Keratinocyte (primary cell): ENCODE measurements around the gene AVL9. TPM values are rescaled to one million over a fixed set of nuclear protein-coding genes. Genes with fewer than 3 reads are reported as not detected.
A peak's percentile ranks its signal among the peaks of the same experiment; 100 is the strongest.
"Not testable (repeated sequence)": the region's sequence is repeated elsewhere in the genome, so short reads cannot be mapped to it uniquely, and the experiment has no call there.

Source experiments
- DNase-seq: peaks from one replicate; pipeline ENCODE4 v3.0.0-alpha.2; 2011; ENCODE audit warnings: low read depth, missing footprints, low spot score
- FAIRE-seq: peaks from 2 replicates; lab custom pipeline; 2011; peaks lifted over from hg19 to GRCh38; lab: Jason Lieb, UNC
- H2AFZ ChIP-seq: 2 replicates; pipeline ENCODE4 v1.6.0; 2012; ENCODE audit warnings: low read length, control low read depth, inconsistent platforms; ENCODE audit not compliant: control insufficient read depth
- H3K27ac ChIP-seq: 2 replicates; pipeline ENCODE4 v1.5.1; 2011; ENCODE audit warnings: low read length; ENCODE audit not compliant: control insufficient read depth, insufficient read depth
- H3K27me3 ChIP-seq: 3 replicates; pipeline ENCODE4 v1.6.0; 2011; ENCODE audit warnings: low read length; ENCODE audit not compliant: control insufficient read depth, insufficient read depth; ENCODE audit errors: extremely low read depth
- H3K36me3 ChIP-seq, 2 experiments: 2 replicates in 1 of 2; 3 replicates in 1 of 2; pipeline ENCODE4 v1.5.1; 2011; ENCODE audit warnings: low read length in 2 of 2, mild to moderate bottlenecking in 1 of 2; ENCODE audit not compliant: control insufficient read depth in 2 of 2, insufficient read depth in 2 of 2; ENCODE audit errors: extremely low read depth in 1 of 2
- H3K4me1 ChIP-seq: 3 replicates; pipeline ENCODE4 v1.5.1; 2011; ENCODE audit warnings: low read length; ENCODE audit not compliant: control insufficient read depth, insufficient read depth; ENCODE audit errors: extremely low read depth
- H3K4me2 ChIP-seq: 3 replicates; pipeline ENCODE4 v1.6.0; 2011; ENCODE audit warnings: low read depth, low read length; ENCODE audit not compliant: control insufficient read depth, insufficient read depth; ENCODE audit errors: extremely low read depth
- H3K4me3 ChIP-seq, 3 experiments: fragments of 200-600 bp in 1 of 3; sonication (generic) in 1 of 3; 2 replicates in 2 of 3; 3 replicates in 1 of 3; pipeline ENCODE4 v1.5.1; 2011 to 2016; ENCODE audit warnings: low read length in 3 of 3, mild to moderate bottlenecking in 3 of 3, control low read depth in 2 of 3, inconsistent platforms in 1 of 3, low read depth in 1 of 3, mixed read lengths in 1 of 3, mixed run types in 1 of 3, moderate library complexity in 1 of 3; ENCODE audit not compliant: control insufficient read depth in 2 of 3, insufficient read depth in 2 of 3; ENCODE audit errors: extremely low read depth in 1 of 3
- H3K79me2 ChIP-seq: 2 replicates; pipeline ENCODE4 v1.6.0; 2012; ENCODE audit warnings: low read length; ENCODE audit not compliant: control insufficient read depth, insufficient read depth
- H3K9ac ChIP-seq: 3 replicates; pipeline ENCODE4 v1.6.0; 2011; ENCODE audit warnings: low read length; ENCODE audit not compliant: control insufficient read depth, insufficient read depth; ENCODE audit errors: extremely low read depth
- H3K9me1 ChIP-seq: 3 replicates; pipeline ENCODE4 v1.6.0; 2011; ENCODE audit warnings: low read length; ENCODE audit not compliant: control insufficient read depth, insufficient read depth; ENCODE audit errors: extremely low read depth
- H3K9me3 ChIP-seq: 2 replicates; pipeline ENCODE4 v1.5.1; 2012; ENCODE audit warnings: low read depth, low read length; ENCODE audit not compliant: control insufficient read depth
- H4K20me1 ChIP-seq: 3 replicates; pipeline ENCODE4 v1.6.0; 2011; ENCODE audit warnings: low read length; ENCODE audit not compliant: control insufficient read depth, insufficient read depth; ENCODE audit errors: extremely low read depth
- CTCF ChIP-seq, 3 experiments: IDR thresholded peaks in 1 of 3; conservative IDR thresholded peaks in 1 of 3; optimal IDR thresholded peaks in 1 of 3; 2 replicates in 2 of 3; 3 replicates in 1 of 3; pipeline versions ENCODE3 to v1.5.1; 2011; ENCODE audit warnings: low read length in 3 of 3, mild to moderate bottlenecking in 3 of 3, moderate library complexity in 2 of 3, control low read depth in 1 of 3, inconsistent platforms in 1 of 3; ENCODE audit not compliant: insufficient read depth in 2 of 3; ENCODE audit errors: extremely low read depth in 1 of 3
- EZH2 ChIP-seq: IDR thresholded peaks from one replicate; pipeline ENCODE4 v1.6.1; 2012; ENCODE audit warnings: inconsistent platforms, mild to moderate bottlenecking, low read length, moderate library complexity
- dilution Hi-C: fragments of 300-500 bp; cut with MboI; formaldehyde crosslinking; loops from one replicate; pipeline ENCODE4 v1.7.0; 2020; ENCODE audit warnings: low sequenced_read_pairs; ENCODE audit not compliant: extremely low pct_ligation_motif_present
- polyA plus RNA-seq, 5 experiments: library from polyadenylated mRNA; depleted of rRNA in 3 of 5; stranded (reverse) in 3 of 5; stranded (forward) in 1 of 5; unstranded in 1 of 5; fragments of >200 nt; gene quantifications; 1 replicate in 1 of 5; 2 replicates in 3 of 5; 3 replicates in 1 of 5; pipeline versions ENCODE4 v1.2.1 to v1.2.3, GENCODE V29; 2011 to 2012; ENCODE audit warnings: missing spikeins in 2 of 5, low read depth in 1 of 5, low replicate concordance in 1 of 5

The AVL9 gene
- polyA plus RNA-seq, 1 donor (not counting 4 experiments of a cell fraction or from before 2014, with no cell fraction given): 22.2 TPM

GRCh38 chr7:32494946-32495297 is 367 bp upstream of the AVL9 start:
- peaks cover 4% of the 10 kb centered on the region for H3K4me1 ChIP-seq
- no peaks in the 10 kb centered on the region for H3K9me1 ChIP-seq
- no peaks in the 10 kb centered on the region for H3K27me3 ChIP-seq
- FAIRE-seq (no peak), DNase-seq (no peak)
- H3K4me3 ChIP-seq: peak overlapping the region; percentile 92 to 99 (median 99)
- H2AFZ ChIP-seq: peak overlapping the region; percentile 98
- no peaks in the 10 kb centered on the region for H3K9me3 ChIP-seq
- peak overlapping the region; percentile 90 for H3K9ac ChIP-seq
- no peak for TF ChIP-seq EZH2
- TF ChIP-seq CTCF (optimal IDR thresholded peaks at IDR 0.05 in 1 of 3, IDR thresholded peaks at IDR 0.05 in 1 of 3, conservative IDR thresholded peaks at IDR 0.05 in 1 of 3; ENCODE audit: extremely low read depth in 1 of 3, insufficient read depth in 2 of 3, low read length in 3 of 3): no peak
- dilution Hi-C loops: no loop called here
- no peaks in the 10 kb centered on the region for H3K36me3 ChIP-seq
- H4K20me1 ChIP-seq: no peaks in the 10 kb centered on the region
- peak overlapping the region; percentile 89 for H3K4me2 ChIP-seq
- H3K27ac ChIP-seq: peak overlapping the region; percentile 90
- peaks cover 46% of the 10 kb centered on the region for H3K79me2 ChIP-seq

GRCh38 chr7:32496052-32496813 is 944 bp downstream of the AVL9 start:
- H3K9me1 ChIP-seq: peaks cover 2% of the 10 kb centered on the region
- TF ChIP-seq CTCF (optimal IDR thresholded peaks at IDR 0.05 in 1 of 3, IDR thresholded peaks at IDR 0.05 in 1 of 3, conservative IDR thresholded peaks at IDR 0.05 in 1 of 3; ENCODE audit: extremely low read depth in 1 of 3, insufficient read depth in 2 of 3, low read length in 3 of 3) (no peak), EZH2 (no peak)
- peaks cover 11% of the 10 kb centered on the region for H3K4me1 ChIP-seq
- H3K9ac ChIP-seq: peak overlapping the region; percentile 90
- no peaks in the 10 kb centered on the region for H3K9me3 ChIP-seq
- H3K27ac ChIP-seq: peak overlapping the region; percentile 87
- H3K36me3 ChIP-seq: no peaks in the 10 kb centered on the region
- peaks cover 56% of the 10 kb centered on the region for H3K79me2 ChIP-seq
- dilution Hi-C loops: no loop called here
- H3K4me2 ChIP-seq: peak overlapping the region; percentile 87
- no peaks in the 10 kb centered on the region for H3K27me3 ChIP-seq
- H3K4me3 ChIP-seq: peak overlapping the region; percentile 96 to 99 (median 98)
- peak overlapping the region; percentile 84 for H2AFZ ChIP-seq
- FAIRE-seq (no peak), DNase-seq (no peak)
- H4K20me1 ChIP-seq: no peaks in the 10 kb centered on the region

DNA sequence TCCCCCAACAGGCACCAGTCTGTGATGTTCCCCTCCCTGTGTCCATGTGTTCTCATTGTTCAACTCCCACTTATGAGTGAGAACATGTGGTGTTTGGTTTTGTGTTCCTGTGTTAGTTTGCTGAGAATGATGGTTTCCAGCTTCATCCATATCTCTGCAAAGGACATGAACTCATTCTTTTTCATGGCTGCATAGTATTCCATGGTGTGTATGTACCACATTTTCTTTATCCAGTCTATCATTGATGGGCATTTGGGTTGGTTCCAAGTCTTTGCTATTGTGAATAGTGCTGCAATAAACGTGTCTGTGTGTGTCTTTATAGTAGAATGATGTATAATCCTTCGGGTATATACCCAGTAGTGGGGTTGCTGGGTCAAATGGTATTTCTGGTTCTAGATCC is 4.5 kb downstream of the AVL9 start:
- DNase-seq, H3K4me2 ChIP-seq, H2AFZ ChIP-seq, H3K9me1 ChIP-seq, H4K20me1 ChIP-seq, H3K9me3 ChIP-seq, H3K27ac ChIP-seq, H3K4me3 ChIP-seq, H3K9ac ChIP-seq, H3K27me3 ChIP-seq, dilution Hi-C loops, H3K36me3 ChIP-seq, FAIRE-seq: not testable (repeated sequence)
- Histone ChIP-seq H3K79me2 (peaks cover 88% of the 10 kb centered on the region), H3K4me1 (peaks cover 24% of the 10 kb centered on the region)

GRCh38 chr7:32500216-32500615 is 4.9 kb downstream of the AVL9 start:
- H3K9ac ChIP-seq, FAIRE-seq, H3K36me3 ChIP-seq, DNase-seq, H4K20me1 ChIP-seq, H3K9me3 ChIP-seq, H3K27ac ChIP-seq, H3K4me2 ChIP-seq, dilution Hi-C loops, H3K4me3 ChIP-seq, H3K9me1 ChIP-seq, H2AFZ ChIP-seq, H3K27me3 ChIP-seq: not testable (repeated sequence)
- peaks cover 24% of the 10 kb centered on the region for H3K4me1 ChIP-seq
- peaks cover 92% of the 10 kb centered on the region for H3K79me2 ChIP-seq
